Esophagus muscularis mucosa (tissue), 4 donors: Measurements from ENCODE around the gene PCIF1. TPM values are rescaled to one million over a fixed set of nuclear protein-coding genes. Genes with fewer than 3 reads are reported as not detected.

Experiments
- DNase-seq: peaks from one replicate; pipeline ENCODE4 v3.0.0-alpha.2; 2017; ENCODE audit errors: extremely low spot score
- H3K27ac ChIP-seq, 4 donors: fragments of 200-600 bp; sonication (generic); replicated peaks in 1 of 4; 1 replicate in 3 of 4; 2 replicates in 1 of 4; pipeline ENCODE4 v1.5.1; 2016 to 2019; ENCODE audit warnings: mild to moderate bottlenecking in 1 of 4
- H3K27me3 ChIP-seq, 4 donors: fragments of 200-600 bp; sonication (generic); one replicate each; pipeline versions ENCODE4 v1.5.1 to v1.6.0; 2016 to 2019
- H3K36me3 ChIP-seq, 4 donors: fragments of 200-600 bp; sonication (generic); one replicate each; pipeline ENCODE4 v1.5.1; 2016 to 2019
- H3K4me1 ChIP-seq, 4 donors: fragments of 200-600 bp; sonication (generic); one replicate each; pipeline ENCODE4 v1.5.1; 2016 to 2019
- H3K4me3 ChIP-seq, 4 donors: fragments of 200-600 bp; sonication (generic); 1 replicate in 2 of 4; 2 replicates in 2 of 4; pipeline ENCODE4 v1.5.1; 2016 to 2019; ENCODE audit warnings: mild to moderate bottlenecking in 4 of 4, moderate library complexity in 1 of 4
- H3K9me3 ChIP-seq, 4 donors: fragments of 200-600 bp; sonication (generic); 1 replicate in 3 of 4; 2 replicates in 1 of 4; pipeline ENCODE4 v1.5.1; 2016 to 2019
- CTCF ChIP-seq, 3 experiments: fragments of 200-600 bp in 2 of 3; fragments of 450-650 bp in 1 of 3; sonication (generic) in 2 of 3; IDR thresholded peaks; one replicate each; pipeline ENCODE4 v1.5.1; 2017 to 2019; ENCODE audit warnings: antibody characterized with exemption in 3 of 3, mild to moderate bottlenecking in 2 of 3, moderate library complexity in 1 of 3
- EP300 ChIP-seq: sonication (generic); formaldehyde crosslinking; IDR thresholded peaks from one replicate; pipeline ENCODE4 v1.6.1; 2017; ENCODE audit warnings: antibody characterized with exemption
- POLR2A ChIP-seq: fragments of 450-650 bp; IDR thresholded peaks from one replicate; pipeline ENCODE4 v1.6.1; 2017; ENCODE audit warnings: antibody characterized with exemption, moderate library complexity, mild to moderate bottlenecking, low read depth
- POLR2AphosphoS5 ChIP-seq, 2 donors: sonication (generic); formaldehyde crosslinking; IDR thresholded peaks; one replicate each; pipeline ENCODE4 v1.6.1; 2017; ENCODE audit warnings: antibody characterized with exemption in 2 of 2
- WGBS: methylation state at CpG from one replicate; pipeline ENCODE4 v1.1.5; 2018; 5-methylcytosine and 5-hydroxymethylcytosine counted together
- intact Hi-C: fragments of 100-400 bp; cut with DNase I; formaldehyde crosslinking; loops from one replicate; pipeline ENCODE4 v1.15.1; 2023
- total RNA-seq, 4 donors: library from RNA; depleted of rRNA; stranded (reverse); fragments of >200 nt; gene quantifications; one replicate each; pipeline versions ENCODE4 v1.1.0 to v1.2.1, GENCODE V29; 2016

PCIF1 gene
- total RNA-seq, 4 donors from 2014 or later = 35.3 to 51.2 (median 37.2) TPM

GRCh38 chr20:45904583-45905504 is 29.6 kb upstream of the PCIF1 start:
- Histone ChIP-seq H3K27me3 (no peaks in the 10 kb centered on the region), H3K4me1 (peaks cover 0 to 6% (median under 1%) of the 10 kb centered on the region in 4 donors), H3K4me3 (no peak overlapping the region), H3K9me3 (no peaks in the 10 kb centered on the region), H3K27ac (no peak overlapping the region), H3K36me3 (peaks cover 0 to 73% (median 35%) of the 10 kb centered on the region in 4 donors)
- 89% methylated on average over 8 of the region's 16 CpGs for WGBS
- intact Hi-C loops = no loop called here
- TF ChIP-seq CTCF (IDR thresholded peaks at IDR 0.05) (no peak), POLR2A (no peak), POLR2AphosphoS5 (IDR thresholded peaks at IDR 0.05) (no peak), EP300 (no peak)
- DNase-seq = no peak

- Histone ChIP-seq H3K9me3 (no peaks in the 10 kb centered on the region), H3K27ac (no peak overlapping the region), H3K36me3 (peaks cover 0 to 66% (median 29%) of the 10 kb centered on the region in 4 donors), H3K4me1 (peaks cover 4 to 14% (median 7%) of the 10 kb centered on the region in 4 donors), H3K27me3 (no peaks in the 10 kb centered on the region), H3K4me3 (no peak overlapping the region)
- intact Hi-C loops = no loop called here
- WGBS = 92% methylated on average over 8 of the region's 8 CpGs
- TF ChIP-seq POLR2AphosphoS5 (IDR thresholded peaks at IDR 0.05) = no peak
- no peak for TF ChIP-seq CTCF (IDR thresholded peaks at IDR 0.05)
- TF ChIP-seq EP300 = no peak
- TF ChIP-seq POLR2A = no peak
- DNase-seq = no peak
Observed at GRCh38 chr20:45905505-45906079, 28.9 kb upstream of the PCIF1 start.

- Histone ChIP-seq H3K36me3 (peaks cover 0 to 48% (median 15%) of the 10 kb centered on the region in 4 donors), H3K4me1 (peaks cover 14 to 28% (median 23%) of the 10 kb centered on the region in 4 donors), H3K27me3 (peaks cover 0 to 5% (median under 1%) of the 10 kb centered on the region in 4 donors), H3K9me3 (no peaks in the 10 kb centered on the region), H3K27ac (no peak overlapping the region), H3K4me3 (no peak overlapping the region)
- TF ChIP-seq EP300 = no peak
- no peak for TF ChIP-seq CTCF (IDR thresholded peaks at IDR 0.05)
- TF ChIP-seq POLR2AphosphoS5 (IDR thresholded peaks at IDR 0.05) = no peak
- intact Hi-C loops = no loop called here
- 94% methylated on average over 15 of the region's 17 CpGs for WGBS
- no peak for DNase-seq
Observed at GRCh38 chr20:45907219-45907948, 27.1 kb upstream of the PCIF1 start.

- Histone ChIP-seq H3K27me3 (peaks cover 0 to 11% (median 4%) of the 10 kb centered on the region in 4 donors), H3K27ac (no peak overlapping the region), H3K4me1 (peaks cover 18 to 35% (median 28%) of the 10 kb centered on the region in 4 donors), H3K36me3 (peaks cover 0 to 45% (median 13%) of the 10 kb centered on the region in 4 donors), H3K4me3 (no peak overlapping the region), H3K9me3 (no peaks in the 10 kb centered on the region)
- TF ChIP-seq EP300 = no peak
- TF ChIP-seq POLR2AphosphoS5 (IDR thresholded peaks at IDR 0.05) = no peak
- no peak for TF ChIP-seq POLR2A
- TF ChIP-seq CTCF (IDR thresholded peaks at IDR 0.05) = no peak
- intact Hi-C loops = no loop called here
- WGBS = 91% methylated on average over 2 of the region's 2 CpGs
- DNase-seq = no peak
Observed at GRCh38 chr20:45908084-45908483, 26.4 kb upstream of the PCIF1 start.
